MM.1S (cell line): ENCODE results near the gene SUCLA2.

ENCODE experiments used
- EZH2 ChIP-seq: fragments of 300-600 bp; sonication (generic); optimal IDR thresholded peaks from 2 replicates; pipeline ENCODE3; 2017; ENCODE audit warnings: low read depth, mild to moderate bottlenecking, antibody characterized with exemption, low read length, mixed read lengths
- EZH2phosphoT487 ChIP-seq: fragments of 300-600 bp; sonication (generic); IDR thresholded peaks from 2 replicates; pipeline ENCODE4 v1.6.1; 2018; ENCODE audit warnings: antibody characterized with exemption, low read length
- TF ChIP-seq, protein P1 (sequence below): fragments of 300-600 bp; sonication (generic); IDR thresholded peaks from 2 replicates; pipeline ENCODE4 v1.5.1; 2016; ENCODE audit warnings: antibody characterized with exemption, low read length, mixed read lengths

DNA sequence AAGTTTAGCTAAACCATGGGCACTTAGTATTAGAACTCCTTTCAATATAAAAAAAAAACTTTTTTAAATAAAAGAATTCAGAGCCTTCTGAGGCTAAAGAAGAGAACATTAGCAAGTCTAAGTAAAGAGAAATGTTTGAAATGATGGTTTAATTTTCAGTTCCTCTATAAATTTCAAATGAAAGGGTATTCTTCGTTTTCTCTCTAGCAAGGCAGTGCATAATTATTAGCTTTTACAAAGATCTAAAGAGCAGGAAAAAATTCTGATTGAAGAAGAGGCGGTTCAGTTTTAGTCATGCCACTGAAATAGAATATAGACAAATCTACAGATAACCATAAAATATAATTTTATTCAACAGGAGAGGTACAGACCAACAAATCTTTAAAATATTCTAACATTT is 18.0 kb downstream of the SUCLA2 start:
- no peak for TF ChIP-seq EZH2phosphoT487
- TF ChIP-seq EZH2, result no peak
- TF ChIP-seq, protein P1, sequence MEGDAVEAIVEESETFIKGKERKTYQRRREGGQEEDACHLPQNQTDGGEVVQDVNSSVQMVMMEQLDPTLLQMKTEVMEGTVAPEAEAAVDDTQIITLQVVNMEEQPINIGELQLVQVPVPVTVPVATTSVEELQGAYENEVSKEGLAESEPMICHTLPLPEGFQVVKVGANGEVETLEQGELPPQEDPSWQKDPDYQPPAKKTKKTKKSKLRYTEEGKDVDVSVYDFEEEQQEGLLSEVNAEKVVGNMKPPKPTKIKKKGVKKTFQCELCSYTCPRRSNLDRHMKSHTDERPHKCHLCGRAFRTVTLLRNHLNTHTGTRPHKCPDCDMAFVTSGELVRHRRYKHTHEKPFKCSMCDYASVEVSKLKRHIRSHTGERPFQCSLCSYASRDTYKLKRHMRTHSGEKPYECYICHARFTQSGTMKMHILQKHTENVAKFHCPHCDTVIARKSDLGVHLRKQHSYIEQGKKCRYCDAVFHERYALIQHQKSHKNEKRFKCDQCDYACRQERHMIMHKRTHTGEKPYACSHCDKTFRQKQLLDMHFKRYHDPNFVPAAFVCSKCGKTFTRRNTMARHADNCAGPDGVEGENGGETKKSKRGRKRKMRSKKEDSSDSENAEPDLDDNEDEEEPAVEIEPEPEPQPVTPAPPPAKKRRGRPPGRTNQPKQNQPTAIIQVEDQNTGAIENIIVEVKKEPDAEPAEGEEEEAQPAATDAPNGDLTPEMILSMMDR, result no peak
